Heart right ventricle (tissue), 16 donors: ENCODE results near the gene TRIP13. TPM values are rescaled to one million over a fixed set of nuclear protein-coding genes. Genes with fewer than 3 reads are reported as not detected.

ENCODE experiments used
- ATAC-seq, 8 donors: fragments of 200-7000 bp; cut with Tn5 transposase; one replicate each; pipeline ENCODE4 v1.9.1; 2020; ENCODE audit warnings: mild to moderate bottlenecking in 8 of 8, moderate library complexity in 8 of 8, moderate number of reproducible peaks in 1 of 8
- DNase-seq, 2 donors: peaks; one replicate each; pipeline ENCODE4 v3.0.0-alpha.2; 2020
- H3K27ac ChIP-seq, 10 donors: fragments of 200-600 bp; sonication (generic) in 2 of 10; one replicate each; pipeline versions ENCODE4 v1.5.0 to v1.8.0; 2020 to 2022; ENCODE audit warnings: mild to moderate bottlenecking in 3 of 10
- H3K27me3 ChIP-seq, 7 donors: fragments of 200-600 bp; one replicate each; pipeline ENCODE4 v1.8.0; 2021 to 2022; ENCODE audit warnings: mild to moderate bottlenecking in 2 of 7
- H3K36me3 ChIP-seq, 9 donors: fragments of 200-600 bp; sonication (generic) in 1 of 9; one replicate each; pipeline versions ENCODE4 v1.5.0 to v1.8.0; 2020 to 2022; ENCODE audit warnings: mild to moderate bottlenecking in 2 of 9
- H3K4me1 ChIP-seq, 9 donors: fragments of 200-600 bp; sonication (generic) in 1 of 9; one replicate each; pipeline versions ENCODE4 v1.5.0 to v1.8.0; 2020 to 2022; ENCODE audit warnings: mild to moderate bottlenecking in 4 of 9
- H3K4me3 ChIP-seq, 10 donors: fragments of 200-600 bp; sonication (generic) in 2 of 10; one replicate each; pipeline versions ENCODE4 v1.5.0 to v1.8.0; 2020 to 2022; ENCODE audit warnings: mild to moderate bottlenecking in 7 of 10, moderate library complexity in 2 of 10
- H3K9me3 ChIP-seq, 11 donors: fragments of 200-600 bp in 10 of 11; sonication (generic) in 2 of 11; one replicate each; pipeline versions ENCODE4 v1.5.0 to v1.8.0; 2013 to 2022; ENCODE audit warnings: mild to moderate bottlenecking in 2 of 11, control low read depth in 1 of 11, moderate library complexity in 1 of 11
- CTCF ChIP-seq, 9 donors: fragments of 200-600 bp; sonication (generic) in 2 of 9; IDR thresholded peaks; one replicate each; pipeline versions ENCODE4 v1.5.0 to v1.8.0; 2021 to 2022; ENCODE audit warnings: antibody characterized with exemption in 9 of 9, mild to moderate bottlenecking in 5 of 9, moderate library complexity in 1 of 9
- WGBS, 2 donors: extraction: QIAGEN DNeasy Blood & Tissue Kit; methylation state at CpG; one replicate each; pipeline ENCODE4 v1.1.7; 2013; ENCODE audit warnings: inconsistent platforms in 1 of 2; 5-methylcytosine and 5-hydroxymethylcytosine counted together
- intact Hi-C, 10 donors: fragments of 100-400 bp; cut with DNase I; formaldehyde crosslinking; loops; one replicate each; pipeline versions ENCODE4 v1.11.1 to v1.14.2; 2022
- polyA plus RNA-seq, 2 donors: library from polyadenylated mRNA; stranded (reverse); fragments of 200-250 nt; gene quantifications; one replicate each; pipeline ENCODE4 v1.2.3, GENCODE V29; 2013
- total RNA-seq, 10 donors: library from RNA; stranded (reverse); fragmentation: NEBNext Ultra II Directional in 3 of 10; extraction: Animal tissue kit (Norgen Biotek cat#: 25700) in 3 of 10; gene quantifications; one replicate each; pipeline versions ENCODE4 v1.2.1 to v1.2.4, GENCODE V29; 2021 to 2023
- donor health status: Arrhythmogenic right ventricular cardiomyopathy.
- donor health status: ischemic (EF 13 %, LVEDD 7.1; RV severe dilation, severe dysfunction).
- donor health status: healthy with polysubstance abuse.
- donor health status: DM: no; HTN: yes; CAD: no.
- donor health status: DM: no; HTN: no; CAD: no.
- donor health status: ischemic (EF 25% LVEDD 6.9; RV normal size, moderate dysfunction).
- donor health status: ischemic (EF 25% LVEDD 5.7; RV mildly dilated, moderate dysfunction).
- donor health status: healthy.
- donor health status: DM: yes; HTN: yes; CAD: no.
- donor health status: Ischemic cardiomyopathy.
- donor health status: ischemic (EF 35%, LVEDD 5.7; RV mildly dilated, moderate dysfunction).
- donor health status: nonischemic (EF 11% LVEDD 7.7; RV severe dilation, severe dysfunction).
- donor health status: DM: yes; HTN: yes; CAD: no.
- donor health status: PGD.
- donor health status: ischemic (EF 29% LVEDD 5.4; RV normal size, mild dysfunction).
- donor health status: nonischemic (EF 23%, LVEDD 6.1; RV moderate dilation, normal function).

The TRIP13 gene
- total and polyA plus RNA-seq, 12 donors: 0.22 to 2.8 (median 0.86) TPM; not detected in 1

- no peak for TF ChIP-seq CTCF (IDR thresholded peaks at IDR 0.05)
- DNase-seq: no peak
- H3K27ac ChIP-seq: no peak overlapping the region
- H3K4me1 ChIP-seq: peaks cover 0 to 22% (median 15%) of the 10 kb centered on the region in 9 donors
- H3K27me3 ChIP-seq: peaks cover 0 to 74% (median 35%) of the 10 kb centered on the region in 7 donors
- intact Hi-C loops: loop anchor here in 1 of 10 donors (2.0 kb wide), 1 partner anchor 77 kb away; no protein-coding TSS in a partner anchor
- H3K4me3 ChIP-seq: no peak overlapping the region
- no peak for ATAC-seq
- 85 to 88% methylated on average over 24 of the region's 24 CpGs for WGBS, 2 donors
- H3K36me3 ChIP-seq: no peaks in the 10 kb centered on the region
- H3K9me3 ChIP-seq: peaks cover 0 to 13% (median 0%) of the 10 kb centered on the region in 11 donors
Measured at GRCh38 chr5:953535-954449, 61.1 kb downstream of the TRIP13 start.

GRCh38 chr5:955886-956761 lies 63.4 kb downstream of the TRIP13 start:
- Histone ChIP-seq H3K9me3 (peaks cover 0 to 4% (median 0%) of the 10 kb centered on the region in 11 donors), H3K27me3 (peaks cover 0 to 54% (median 25%) of the 10 kb centered on the region in 7 donors), H3K27ac (no peak overlapping the region), H3K36me3 (no peaks in the 10 kb centered on the region), H3K4me3 (no peak overlapping the region), H3K4me1 (peaks cover 0 to 31% (median 20%) of the 10 kb centered on the region in 9 donors)
- 87 to 89% methylated on average over 32 of the region's 32 CpGs for WGBS, 2 donors
- intact Hi-C loops: no loop called here
- no peak for TF ChIP-seq CTCF (IDR thresholded peaks at IDR 0.05)
- ATAC-seq (no peak), DNase-seq (peak in 1 of 2 donors; percentile 2)

- Histone ChIP-seq H3K4me1 (peaks cover 0 to 32% (median 22%) of the 10 kb centered on the region in 9 donors), H3K36me3 (no peaks in the 10 kb centered on the region), H3K27ac (no peak overlapping the region), H3K9me3 (no peaks in the 10 kb centered on the region), H3K27me3 (peaks cover 0 to 50% (median 29%) of the 10 kb centered on the region in 7 donors), H3K4me3 (no peak overlapping the region)
- peak in 3 of 9 donors; percentile 4 to 22 (median 20) for TF ChIP-seq CTCF (IDR thresholded peaks at IDR 0.05)
- DNase-seq: peak in 1 of 2 donors; percentile 5
- ATAC-seq: peak in 7 of 8 donors; percentile 6 to 53 (median 38)
- WGBS, 2 donors: 49 to 50% methylated on average over 26 of the region's 26 CpGs
- intact Hi-C loops: no loop called here
Measured at GRCh38 chr5:956941-957747, 64.5 kb downstream of the TRIP13 start.
